Glutamatergic neuron (in vitro differentiated cells): ENCODE data around the gene PNLDC1. TPM values are rescaled to one million over a fixed set of nuclear protein-coding genes. Genes with fewer than 3 reads are reported as not detected.

Experiments used
- DNase-seq: peaks from one replicate; pipeline ENCODE4 v3.0.0; 2022
- H3K27ac Mint-ChIP-seq: one replicate; pipeline ENCODE4 v1.8.0; 2020; ENCODE audit warnings: mild to moderate bottlenecking, mixed read lengths, inconsistent platforms; ENCODE audit not compliant: unreplicated experiment
- H3K27me3 Mint-ChIP-seq: one replicate; pipeline ENCODE4 v1.8.0; 2020; ENCODE audit warnings: mild to moderate bottlenecking, moderate library complexity, mixed read lengths, inconsistent platforms; ENCODE audit not compliant: unreplicated experiment
- H3K36me3 Mint-ChIP-seq: one replicate; pipeline ENCODE4 v1.8.0; 2020; ENCODE audit warnings: mild to moderate bottlenecking, mixed read lengths, inconsistent platforms; ENCODE audit not compliant: unreplicated experiment
- H3K4me1 Mint-ChIP-seq: one replicate; pipeline ENCODE4 v1.8.0; 2020; ENCODE audit warnings: mild to moderate bottlenecking, low read depth, mixed read lengths, inconsistent platforms; ENCODE audit not compliant: unreplicated experiment
- H3K4me3 Mint-ChIP-seq: one replicate; pipeline ENCODE4 v1.8.0; 2020; ENCODE audit warnings: mild to moderate bottlenecking, mixed read lengths, inconsistent platforms; ENCODE audit not compliant: unreplicated experiment
- H3K9me3 Mint-ChIP-seq: one replicate; pipeline ENCODE4 v1.8.0; 2020; ENCODE audit warnings: mild to moderate bottlenecking, moderate library complexity, mixed read lengths, inconsistent platforms; ENCODE audit not compliant: unreplicated experiment
- total RNA-seq: library from RNA; stranded (reverse); fragmentation: NEBNext Ultra II Directional; extraction: Animal tissue kit (Norgen Biotek cat#: 25700); gene quantifications from one replicate; pipeline ENCODE4 v1.2.1, GENCODE V29; 2021; ENCODE audit not compliant: unreplicated experiment
- TF ChIP-seq, protein P1 (sequence below): fragments of 200-600 bp; sonication (generic); IDR thresholded peaks from one replicate; pipeline ENCODE4 v1.5.0; 2021; ENCODE audit not compliant: partially characterized antibody, unreplicated experiment

PNLDC1 gene
- total RNA-seq, 1 donor from 2014 or later, result not detected

DNA sequence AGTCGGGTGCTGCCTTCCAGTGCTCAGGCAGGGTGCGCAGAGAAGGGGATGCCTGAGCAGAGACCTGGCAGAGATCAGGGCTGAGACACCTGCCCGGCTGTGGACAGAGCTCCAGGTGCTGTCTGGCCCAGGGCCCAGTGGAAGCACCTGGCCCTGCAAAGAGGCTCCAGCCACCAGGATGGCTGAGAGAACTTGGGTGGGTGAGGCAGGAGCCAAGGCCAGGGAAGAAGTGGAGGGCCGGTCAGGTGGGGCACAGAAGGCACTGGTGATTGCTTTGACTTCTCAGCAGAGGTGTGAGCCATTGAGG lies 31.2 kb downstream of the PNLDC1 start:
- Mint-ChIP-seq H3K4me3 (no peak overlapping the region), H3K9me3 (peaks cover 8% of the 10 kb centered on the region), H3K27me3 (no peaks in the 10 kb centered on the region), H3K4me1 (peaks cover 2% of the 10 kb centered on the region), H3K36me3 (no peaks in the 10 kb centered on the region), H3K27ac (no peak overlapping the region)
- DNase-seq, result no peak
- TF ChIP-seq, protein P1, sequence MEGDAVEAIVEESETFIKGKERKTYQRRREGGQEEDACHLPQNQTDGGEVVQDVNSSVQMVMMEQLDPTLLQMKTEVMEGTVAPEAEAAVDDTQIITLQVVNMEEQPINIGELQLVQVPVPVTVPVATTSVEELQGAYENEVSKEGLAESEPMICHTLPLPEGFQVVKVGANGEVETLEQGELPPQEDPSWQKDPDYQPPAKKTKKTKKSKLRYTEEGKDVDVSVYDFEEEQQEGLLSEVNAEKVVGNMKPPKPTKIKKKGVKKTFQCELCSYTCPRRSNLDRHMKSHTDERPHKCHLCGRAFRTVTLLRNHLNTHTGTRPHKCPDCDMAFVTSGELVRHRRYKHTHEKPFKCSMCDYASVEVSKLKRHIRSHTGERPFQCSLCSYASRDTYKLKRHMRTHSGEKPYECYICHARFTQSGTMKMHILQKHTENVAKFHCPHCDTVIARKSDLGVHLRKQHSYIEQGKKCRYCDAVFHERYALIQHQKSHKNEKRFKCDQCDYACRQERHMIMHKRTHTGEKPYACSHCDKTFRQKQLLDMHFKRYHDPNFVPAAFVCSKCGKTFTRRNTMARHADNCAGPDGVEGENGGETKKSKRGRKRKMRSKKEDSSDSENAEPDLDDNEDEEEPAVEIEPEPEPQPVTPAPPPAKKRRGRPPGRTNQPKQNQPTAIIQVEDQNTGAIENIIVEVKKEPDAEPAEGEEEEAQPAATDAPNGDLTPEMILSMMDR, result no peak

DNA sequence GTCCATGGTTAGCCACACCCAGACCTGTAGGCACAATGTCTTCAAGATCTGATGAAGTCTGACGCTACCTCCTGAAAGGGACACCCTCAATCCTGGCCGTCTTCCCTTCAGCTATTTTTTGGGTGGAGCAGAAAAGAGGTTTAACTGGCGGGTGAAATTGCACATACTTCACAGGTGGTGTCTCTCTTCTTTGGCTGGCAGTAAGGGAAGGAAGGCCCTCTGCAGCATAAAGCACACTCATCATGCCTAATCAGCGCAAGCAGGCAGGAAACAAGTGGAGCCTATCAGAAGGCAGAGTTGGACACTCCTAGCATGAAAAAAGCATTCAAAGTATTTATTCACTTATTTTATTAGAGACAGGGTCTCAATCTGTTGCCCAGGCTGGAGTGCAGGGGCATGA lies 32.9 kb downstream of the PNLDC1 start:
- Mint-ChIP-seq H3K27me3 (no peaks in the 10 kb centered on the region), H3K36me3 (no peaks in the 10 kb centered on the region), H3K9me3 (peaks cover 7% of the 10 kb centered on the region), H3K4me3 (no peak overlapping the region), H3K4me1 (peaks cover 2% of the 10 kb centered on the region), H3K27ac (no peak overlapping the region)
- TF ChIP-seq, protein P1, result no peak
- DNase-seq, result no peak

DNA sequence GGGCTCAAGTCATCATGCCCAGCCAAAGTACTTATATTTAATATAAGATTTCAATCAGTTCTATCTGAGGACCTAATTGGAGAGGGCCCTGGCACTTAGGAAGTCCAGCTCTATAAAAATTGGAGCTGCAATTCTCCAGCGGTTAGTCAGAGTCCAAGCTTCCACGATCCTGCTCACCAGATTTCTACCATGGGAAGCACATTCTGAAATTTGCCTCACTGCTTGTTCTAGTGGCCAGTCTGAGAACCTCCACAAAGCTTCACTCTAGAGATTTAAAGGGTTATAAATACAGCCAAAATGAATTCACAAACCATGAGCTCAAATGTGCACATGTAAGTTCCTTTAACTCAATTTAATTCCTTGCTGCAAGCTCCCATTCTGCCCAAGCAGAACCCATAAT lies 33.5 kb downstream of the PNLDC1 start:
- TF ChIP-seq, protein P1, result no peak
- no peak for DNase-seq
- H3K9me3 Mint-ChIP-seq, result peaks cover 7% of the 10 kb centered on the region
- peaks cover 2% of the 10 kb centered on the region for H3K4me1 Mint-ChIP-seq
- no peaks in the 10 kb centered on the region for H3K36me3 Mint-ChIP-seq
- no peaks in the 10 kb centered on the region for H3K27me3 Mint-ChIP-seq
- no peak overlapping the region for H3K27ac Mint-ChIP-seq
- no peak overlapping the region for H3K4me3 Mint-ChIP-seq

DNA sequence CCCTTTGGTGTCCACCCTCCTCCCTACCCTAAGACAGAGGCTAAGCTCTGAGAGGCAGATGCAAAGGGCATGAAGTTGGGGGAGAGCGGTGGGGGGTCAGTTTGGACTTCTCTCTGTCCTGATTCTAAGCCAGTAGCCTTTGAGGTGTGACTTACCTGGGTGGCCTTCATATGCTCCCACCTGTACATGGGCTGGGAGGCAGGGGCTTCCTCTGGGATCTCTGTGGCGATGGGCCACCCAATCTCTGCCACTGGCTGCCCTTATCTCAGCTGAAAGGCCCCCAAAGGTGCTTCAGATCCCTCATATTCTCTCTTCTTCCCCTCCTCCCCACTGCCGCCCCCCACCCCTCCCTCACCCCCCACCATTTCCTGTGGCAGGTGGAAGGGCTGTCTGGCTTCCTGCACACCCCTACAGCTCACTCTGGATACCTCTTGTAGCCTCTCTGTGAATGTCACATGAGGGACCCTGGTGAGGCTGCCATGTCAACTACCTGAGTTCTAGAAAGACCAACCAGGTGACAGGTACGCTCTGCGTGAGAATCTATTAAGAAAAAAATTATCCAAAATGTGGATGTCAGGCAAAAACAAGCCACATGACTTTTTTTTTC lies 34.0 kb downstream of the PNLDC1 start:
- Mint-ChIP-seq H3K9me3 (peaks cover 7% of the 10 kb centered on the region), H3K4me3 (no peak overlapping the region), H3K27ac (no peak overlapping the region), H3K27me3 (no peaks in the 10 kb centered on the region), H3K36me3 (no peaks in the 10 kb centered on the region), H3K4me1 (peaks cover 2% of the 10 kb centered on the region)
- DNase-seq, result no peak
- TF ChIP-seq, protein P1, result no peak

DNA sequence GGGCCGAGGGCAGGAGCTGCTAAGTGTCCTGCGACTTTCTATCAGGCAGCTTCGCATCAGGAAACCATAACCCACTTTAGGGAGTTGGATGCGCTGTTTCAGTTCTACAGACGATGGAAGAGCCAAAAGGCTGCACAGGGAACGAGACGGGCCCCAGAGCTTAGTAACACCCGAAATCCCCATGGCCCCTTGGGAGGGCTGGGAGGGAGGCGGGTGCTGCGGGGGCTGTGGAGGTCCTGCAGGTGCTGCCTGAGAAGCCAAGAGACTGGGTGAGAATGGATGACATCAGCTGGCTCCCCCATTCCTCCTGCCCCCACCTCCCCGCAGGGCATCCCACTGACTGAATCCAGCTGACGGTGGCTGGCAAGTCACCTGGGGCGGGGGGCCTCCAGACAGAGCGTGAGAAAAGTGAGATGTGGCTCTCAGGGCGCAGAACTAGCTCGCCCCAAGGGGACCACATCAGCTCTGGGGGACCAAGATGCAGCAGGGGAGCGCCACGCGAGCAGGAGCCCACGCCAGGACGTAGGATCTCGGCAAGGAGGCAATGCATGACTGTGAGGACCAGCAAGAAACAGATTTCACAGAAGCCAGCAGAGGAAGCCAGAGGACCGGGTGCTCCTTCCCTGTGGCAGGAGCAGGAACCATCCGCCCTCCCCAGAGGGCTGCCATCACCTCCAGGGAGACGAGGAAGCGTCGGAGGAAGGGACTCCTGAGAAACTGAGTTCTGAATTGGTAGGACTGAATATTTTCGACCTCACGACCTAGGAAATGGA lies 36.8 kb downstream of the PNLDC1 start:
- no peak overlapping the region for H3K27ac Mint-ChIP-seq
- H3K4me1 Mint-ChIP-seq, result no peaks in the 10 kb centered on the region
- no peak overlapping the region for H3K4me3 Mint-ChIP-seq
- TF ChIP-seq, protein P1, result no peak
- no peaks in the 10 kb centered on the region for H3K27me3 Mint-ChIP-seq
- DNase-seq, result no peak
- H3K36me3 Mint-ChIP-seq, result no peaks in the 10 kb centered on the region
- no peaks in the 10 kb centered on the region for H3K9me3 Mint-ChIP-seq
